ENCODE results near the gene DGKQ. TPM values are rescaled to one million over a fixed set of nuclear protein-coding genes. Genes with fewer than 3 reads are reported as not detected.

DGKQ gene
- total RNA-seq, 2 experiments from 2014 or later = 9.3 to 11.3 TPM

DNA sequence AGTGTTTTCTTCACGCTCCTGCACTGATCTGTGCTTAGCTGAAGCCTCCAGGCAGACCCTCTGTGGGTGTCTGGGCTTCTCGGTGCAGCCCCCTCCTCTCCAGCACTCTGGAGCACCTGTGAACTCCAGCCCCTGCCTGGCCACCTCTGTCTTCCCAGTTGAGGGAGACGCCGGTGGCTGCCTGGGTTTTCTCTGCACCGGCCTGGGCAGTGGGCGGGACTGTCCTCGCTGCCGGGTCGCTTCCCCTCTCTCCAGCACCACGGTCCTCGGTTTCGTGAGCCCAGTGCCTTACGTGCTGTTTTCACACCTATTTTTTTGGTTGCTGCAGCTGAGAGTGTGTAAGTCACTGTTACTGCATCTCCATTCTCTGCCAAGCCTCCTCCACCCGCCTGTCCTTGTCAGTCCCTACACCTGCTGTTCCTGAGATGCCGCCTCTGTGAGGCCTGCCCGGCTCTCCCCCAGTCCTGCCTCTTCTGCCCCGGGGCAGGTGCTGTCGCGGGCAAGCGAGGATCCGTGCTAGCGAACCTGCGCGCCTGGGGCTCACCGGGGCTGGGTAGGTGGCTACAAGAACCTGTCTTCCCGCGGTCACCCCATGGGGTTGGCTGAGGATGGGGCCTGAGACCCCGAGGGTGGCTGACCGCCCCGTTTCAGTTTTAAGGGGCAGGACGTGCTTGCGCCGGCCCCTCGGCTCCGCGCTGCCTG lies 35.6 kb upstream of the DGKQ start:
- Mint-ChIP-seq H3K36me3 (ENCODE audit: low read depth) (no peaks in the 10 kb centered on the region), H3K9me3 (ENCODE audit: low read depth) (peaks cover 2% of the 10 kb centered on the region), H3K4me3 (peak overlapping the region; percentile 55), H3K27me3 (peaks cover 34% of the 10 kb centered on the region), H3K4me1 (peaks cover 9% of the 10 kb centered on the region), H3K27ac (no peak overlapping the region)
- intact Hi-C loops (cut with DNase I, micrococcal nuclease) = loop anchor here in 1 of 2 experiments (1.0 to 2.0 kb wide), 9 partner anchors 24 to 571 kb away; partner anchors contain the start of genes DGKQ, GAK, PCGF3 and TMEM175
- DNase-seq (peak; percentile 55), ATAC-seq (no peak)
- ChIA-PET POLR2A (no interaction called here), CTCF (no interaction called here)

DNA sequence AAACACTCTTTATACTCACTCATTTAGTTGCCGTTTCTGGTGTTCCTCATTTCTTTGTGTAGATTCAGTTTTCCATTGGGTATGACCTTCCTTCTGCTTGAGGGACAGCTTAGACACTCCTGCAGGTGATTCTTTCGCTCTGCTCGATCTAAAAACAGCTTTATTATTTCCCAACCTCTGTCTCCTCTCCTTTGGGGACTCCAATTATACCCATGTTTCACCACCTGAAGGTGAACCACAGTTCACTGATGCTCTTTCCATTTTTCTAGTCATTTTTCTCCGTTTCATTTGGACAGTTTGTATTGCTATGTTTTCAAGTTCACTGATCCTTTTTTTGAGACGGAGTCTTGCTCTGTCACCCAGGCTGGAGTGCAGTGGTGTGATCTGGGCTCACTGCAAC lies 33.5 kb upstream of the DGKQ start:
- Mint-ChIP-seq H3K4me1 (peaks cover 9% of the 10 kb centered on the region), H3K4me3 (no peak overlapping the region), H3K9me3 (ENCODE audit: low read depth) (peaks cover 2% of the 10 kb centered on the region), H3K27me3 (peaks cover 40% of the 10 kb centered on the region), H3K36me3 (ENCODE audit: low read depth) (no peaks in the 10 kb centered on the region), H3K27ac (no peak overlapping the region)
- intact Hi-C loops (cut with DNase I, micrococcal nuclease) = no loop called here
- ChIA-PET CTCF (no interaction called here), POLR2A (no interaction called here)
- ATAC-seq = no peak
- DNase-seq = no peak

- peaks cover 2% of the 10 kb centered on the region for H3K9me3 Mint-ChIP-seq (ENCODE audit: low read depth)
- peaks cover 53% of the 10 kb centered on the region for H3K27me3 Mint-ChIP-seq
- DNase-seq (no peak), ATAC-seq (no peak)
- H3K36me3 Mint-ChIP-seq (ENCODE audit: low read depth) = no peaks in the 10 kb centered on the region
- intact Hi-C loops (cut with DNase I, micrococcal nuclease) = no loop called here
- no peak overlapping the region for H3K4me3 Mint-ChIP-seq
- ChIA-PET POLR2A (no interaction called here), CTCF (no interaction called here)
- no peak overlapping the region for H3K27ac Mint-ChIP-seq
- peaks cover 4% of the 10 kb centered on the region for H3K4me1 Mint-ChIP-seq
These were observed 31.5 kb upstream of the DGKQ start for GRCh38 chr4:1004557-1005485.

DNA sequence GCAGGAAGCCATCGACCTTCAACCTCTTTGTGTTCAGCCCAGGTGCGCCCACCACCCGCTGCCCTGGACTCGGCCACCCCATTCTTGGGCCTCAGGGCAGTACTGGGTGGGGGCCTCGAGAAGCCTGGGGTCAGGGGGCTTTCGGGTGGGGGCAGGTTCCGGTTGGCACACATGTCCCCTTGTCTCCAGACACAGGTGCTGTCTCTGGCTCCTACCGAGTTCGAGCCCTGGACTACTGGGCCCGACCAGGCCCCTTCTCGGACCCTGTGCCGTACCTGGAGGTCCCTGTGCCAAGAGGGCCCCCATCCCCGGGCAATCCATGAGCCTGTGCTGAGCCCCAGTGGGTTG lies 30.7 kb upstream of the DGKQ start:
- CTCF ChIA-PET = no interaction called here
- ATAC-seq (no peak), DNase-seq (no peak)
- Mint-ChIP-seq H3K4me3 (no peak overlapping the region), H3K27me3 (peaks cover 55% of the 10 kb centered on the region), H3K27ac (no peak overlapping the region), H3K4me1 (peaks cover 2% of the 10 kb centered on the region), H3K36me3 (ENCODE audit: low read depth) (no peaks in the 10 kb centered on the region), H3K9me3 (ENCODE audit: low read depth) (peaks cover 2% of the 10 kb centered on the region)
- intact Hi-C loops (cut with DNase I, micrococcal nuclease) = no loop called here
- POLR2A ChIA-PET = no interaction called here

DNA sequence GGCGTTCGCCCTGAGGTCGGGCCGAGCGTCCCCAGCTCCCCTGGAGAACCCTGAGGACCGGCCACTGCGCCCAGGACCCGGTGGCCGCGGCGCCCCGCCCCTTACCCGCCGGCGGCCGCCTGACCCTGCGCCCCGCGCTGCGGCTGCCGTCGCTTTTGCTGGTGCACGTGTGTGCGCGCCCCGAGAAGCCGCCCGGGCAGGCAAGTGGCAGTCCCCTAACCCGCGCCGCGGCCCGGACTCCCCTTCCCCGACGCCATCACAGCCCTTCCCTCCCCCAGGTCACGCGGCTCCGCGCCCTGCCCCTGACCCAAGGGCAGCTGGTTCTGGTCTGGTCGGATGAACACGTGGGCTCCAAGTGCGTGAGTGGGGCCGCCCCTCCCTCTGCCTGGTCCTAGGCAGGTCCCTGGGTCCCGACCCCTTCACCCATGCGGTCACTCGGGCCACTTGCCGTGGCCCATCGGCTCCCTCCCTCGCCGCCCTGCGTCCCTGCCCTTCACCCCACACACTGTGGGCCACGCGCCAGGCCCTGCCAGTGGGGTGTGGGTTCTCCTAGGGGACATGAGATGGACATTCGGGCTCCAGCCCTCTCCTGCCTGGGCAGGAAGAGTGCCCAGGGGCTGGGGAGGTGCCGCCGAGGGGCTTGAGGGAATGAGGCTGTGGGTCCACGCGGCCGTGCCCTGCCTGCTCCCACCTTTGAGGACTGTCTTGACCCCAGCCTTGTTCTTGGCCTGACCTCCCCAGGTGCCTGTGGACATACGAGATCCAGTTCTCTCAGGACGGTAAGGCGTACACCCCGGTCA lies 30.1 kb upstream of the DGKQ start:
- peaks cover 53% of the 10 kb centered on the region for H3K27me3 Mint-ChIP-seq
- intact Hi-C loops (cut with DNase I, micrococcal nuclease) = no loop called here
- no peaks in the 10 kb centered on the region for H3K36me3 Mint-ChIP-seq (ENCODE audit: low read depth)
- peaks cover 2% of the 10 kb centered on the region for H3K9me3 Mint-ChIP-seq (ENCODE audit: low read depth)
- ChIA-PET POLR2A (no interaction called here), CTCF (no interaction called here)
- H3K4me1 Mint-ChIP-seq = peaks cover under 1% of the 10 kb centered on the region
- ATAC-seq (no peak), DNase-seq (no peak)
- H3K4me3 Mint-ChIP-seq = no peak overlapping the region
- H3K27ac Mint-ChIP-seq = no peak overlapping the region

GRCh38 chr4:1002631-1003251 lies 29.4 kb upstream of the DGKQ start:
- Mint-ChIP-seq H3K4me1 (peaks cover 6% of the 10 kb centered on the region), H3K4me3 (no peak overlapping the region), H3K27me3 (peaks cover 53% of the 10 kb centered on the region), H3K36me3 (ENCODE audit: low read depth) (no peaks in the 10 kb centered on the region), H3K9me3 (ENCODE audit: low read depth) (peaks cover 2% of the 10 kb centered on the region), H3K27ac (no peak overlapping the region)
- ChIA-PET POLR2A (no interaction called here), CTCF (no interaction called here)
- DNase-seq (no peak), ATAC-seq (no peak)
- intact Hi-C loops (cut with DNase I, micrococcal nuclease) = no loop called here

DNA sequence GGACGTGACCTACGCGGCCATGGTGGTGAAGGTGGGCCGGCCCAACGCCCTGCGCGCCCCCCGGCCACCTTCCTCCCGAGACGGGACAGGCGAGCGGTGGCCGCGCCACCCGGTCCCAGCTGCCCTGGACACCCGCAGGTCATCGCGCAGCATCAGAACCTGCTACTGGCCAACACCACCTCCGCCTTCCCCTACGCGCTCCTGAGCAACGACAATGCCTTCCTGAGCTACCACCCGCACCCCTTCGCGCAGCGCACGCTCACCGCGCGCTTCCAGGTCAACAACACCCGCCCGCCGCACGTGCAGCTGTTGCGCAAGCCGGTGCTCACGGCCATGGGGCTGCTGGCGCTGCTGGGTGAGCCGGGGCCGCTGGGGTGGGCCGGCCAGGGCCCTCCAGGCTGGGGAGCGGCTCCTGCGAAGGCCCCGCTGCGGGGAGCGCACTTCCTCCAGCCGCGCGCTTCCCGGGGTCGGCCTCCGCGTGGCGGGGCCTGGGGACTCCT lies 28.8 kb upstream of the DGKQ start:
- Mint-ChIP-seq H3K27ac (no peak overlapping the region), H3K4me3 (no peak overlapping the region), H3K9me3 (ENCODE audit: low read depth) (peaks cover 2% of the 10 kb centered on the region), H3K4me1 (peaks cover 6% of the 10 kb centered on the region), H3K36me3 (ENCODE audit: low read depth) (no peaks in the 10 kb centered on the region), H3K27me3 (peaks cover 48% of the 10 kb centered on the region)
- ChIA-PET CTCF (no interaction called here), POLR2A (interaction anchor here (0.6 kb wide), 1 partner anchor 116 kb away, joined by 4 read pairs; no protein-coding TSS in a partner anchor)
- peak; percentile 40 for DNase-seq
- intact Hi-C loops (cut with DNase I, micrococcal nuclease) = no loop called here
- ATAC-seq = no peak

DNA sequence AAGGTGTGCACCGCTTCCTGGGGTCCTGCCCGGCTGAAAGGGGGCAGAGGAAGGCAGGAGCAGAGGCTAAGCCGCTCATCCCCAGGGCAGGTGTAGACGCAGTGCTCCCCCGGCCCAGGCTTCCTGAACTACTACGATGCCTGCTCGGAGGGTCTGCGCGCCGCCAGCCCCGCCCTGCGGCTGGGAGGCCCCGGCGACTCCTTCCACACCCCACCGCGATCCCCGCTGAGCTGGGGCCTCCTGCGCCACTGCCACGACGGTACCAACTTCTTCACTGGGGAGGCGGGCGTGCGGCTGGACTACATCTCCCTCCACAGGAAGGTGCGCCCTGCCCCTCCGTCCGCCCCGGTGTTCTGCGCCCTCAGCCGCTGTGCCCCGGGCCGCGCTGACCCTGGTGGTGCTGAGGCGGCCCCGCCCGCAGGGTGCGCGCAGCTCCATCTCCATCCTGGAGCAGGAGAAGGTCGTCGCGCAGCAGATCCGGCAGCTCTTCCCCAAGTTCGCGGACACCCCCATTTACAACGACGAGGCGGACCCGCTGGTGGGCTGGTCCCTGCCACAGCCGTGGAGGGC lies 28.3 kb upstream of the DGKQ start:
- Mint-ChIP-seq H3K27me3 (peaks cover 47% of the 10 kb centered on the region), H3K27ac (no peak overlapping the region), H3K9me3 (ENCODE audit: low read depth) (no peaks in the 10 kb centered on the region), H3K4me3 (no peak overlapping the region), H3K4me1 (peaks cover 6% of the 10 kb centered on the region), H3K36me3 (ENCODE audit: low read depth) (no peaks in the 10 kb centered on the region)
- no peak for DNase-seq
- intact Hi-C loops (cut with DNase I, micrococcal nuclease) = no loop called here
- POLR2A ChIA-PET = interaction anchor here (0.6 kb wide), 1 partner anchor 117 kb away, joined by 4 read pairs; no protein-coding TSS in a partner anchor
- CTCF ChIA-PET = no interaction called here
- no peak for ATAC-seq

- no peaks in the 10 kb centered on the region for H3K9me3 Mint-ChIP-seq (ENCODE audit: low read depth)
- peaks cover 44% of the 10 kb centered on the region for H3K27me3 Mint-ChIP-seq
- no peak overlapping the region for H3K27ac Mint-ChIP-seq
- intact Hi-C loops (cut with DNase I, micrococcal nuclease) = no loop called here
- ATAC-seq (no peak), DNase-seq (no peak)
- ChIA-PET CTCF (no interaction called here), POLR2A (no interaction called here)
- H3K4me3 Mint-ChIP-seq = no peak overlapping the region
- peaks cover 6% of the 10 kb centered on the region for H3K4me1 Mint-ChIP-seq
- no peaks in the 10 kb centered on the region for H3K36me3 Mint-ChIP-seq (ENCODE audit: low read depth)
These were observed 27.4 kb upstream of the DGKQ start for GRCh38 chr4:1000686-1001260.

- ChIA-PET CTCF (no interaction called here), POLR2A (no interaction called here)
- Mint-ChIP-seq H3K9me3 (ENCODE audit: low read depth) (no peaks in the 10 kb centered on the region), H3K27ac (no peak overlapping the region), H3K27me3 (peaks cover 41% of the 10 kb centered on the region), H3K36me3 (ENCODE audit: low read depth) (no peaks in the 10 kb centered on the region), H3K4me3 (no peak overlapping the region), H3K4me1 (peaks cover 6% of the 10 kb centered on the region)
- ATAC-seq = no peak
- intact Hi-C loops (cut with DNase I, micrococcal nuclease) = no loop called here
- no peak for DNase-seq
These were observed 26.6 kb upstream of the DGKQ start for GRCh38 chr4:999882-1000425.
